Erythroblast (primary cell): ENCODE results near the gene PRL.

Source experiments
- GATA1 ChIP-seq: IDR thresholded peaks from 2 replicates; pipeline ENCODE4 v1.6.1; 2011; ENCODE audit warnings: low read depth, mild to moderate bottlenecking, control low read depth, low read length, moderate library complexity
- POLR2A ChIP-seq: IDR thresholded peaks from 2 replicates; pipeline ENCODE4 v1.6.1; 2011; ENCODE audit warnings: mild to moderate bottlenecking, low read length

GRCh38 chr6:22263748-22264147, 33.1 kb downstream of the PRL start:
- TF ChIP-seq POLR2A (no peak), GATA1 (no peak)
